Urinary bladder (tissue), 4 donors: ENCODE results near the gene HOXA13. TPM values are rescaled to one million over a fixed set of nuclear protein-coding genes. Genes with fewer than 3 reads are reported as not detected.

Source experiments
- DNase-seq: peaks from one replicate; pipeline ENCODE4 v3.0.0-alpha.2; 2015; ENCODE audit errors: extremely low spot score
- H3K27ac ChIP-seq: one replicate; pipeline ENCODE4 v1.5.1; 2013; ENCODE audit warnings: low read depth, mild to moderate bottlenecking, moderate library complexity
- H3K36me3 ChIP-seq: one replicate; pipeline ENCODE4 v1.6.1; 2013; ENCODE audit warnings: mild to moderate bottlenecking, moderate library complexity; ENCODE audit not compliant: insufficient read depth
- H3K4me1 ChIP-seq: one replicate; pipeline ENCODE4 v1.6.1; 2013; ENCODE audit warnings: mild to moderate bottlenecking, moderate library complexity; ENCODE audit not compliant: insufficient read depth
- H3K4me3 ChIP-seq: one replicate; pipeline ENCODE4 v1.5.1; 2013; ENCODE audit warnings: low read depth, low read length
- WGBS: extraction: QIAGEN DNeasy Blood & Tissue Kit; methylation state at CpG from one replicate; pipeline ENCODE4 v1.1.7; 2013; 5-methylcytosine and 5-hydroxymethylcytosine counted together
- polyA plus RNA-seq: library from polyadenylated mRNA; stranded (reverse); fragments of 200-250 nt; gene quantifications from one replicate; pipeline ENCODE4 v1.2.3, GENCODE V29; 2013
- total RNA-seq: library from RNA; depleted of rRNA; stranded (reverse); fragments of >200 nt; gene quantifications from one replicate; pipeline ENCODE4 v1.2.3, GENCODE V29; 2014
- donor health status: healthy with polysubstance abuse.
- donor health status: healthy.

The HOXA13 gene
- total and polyA plus RNA-seq, 2 donors, result 24.4 to 43.2 TPM

DNA sequence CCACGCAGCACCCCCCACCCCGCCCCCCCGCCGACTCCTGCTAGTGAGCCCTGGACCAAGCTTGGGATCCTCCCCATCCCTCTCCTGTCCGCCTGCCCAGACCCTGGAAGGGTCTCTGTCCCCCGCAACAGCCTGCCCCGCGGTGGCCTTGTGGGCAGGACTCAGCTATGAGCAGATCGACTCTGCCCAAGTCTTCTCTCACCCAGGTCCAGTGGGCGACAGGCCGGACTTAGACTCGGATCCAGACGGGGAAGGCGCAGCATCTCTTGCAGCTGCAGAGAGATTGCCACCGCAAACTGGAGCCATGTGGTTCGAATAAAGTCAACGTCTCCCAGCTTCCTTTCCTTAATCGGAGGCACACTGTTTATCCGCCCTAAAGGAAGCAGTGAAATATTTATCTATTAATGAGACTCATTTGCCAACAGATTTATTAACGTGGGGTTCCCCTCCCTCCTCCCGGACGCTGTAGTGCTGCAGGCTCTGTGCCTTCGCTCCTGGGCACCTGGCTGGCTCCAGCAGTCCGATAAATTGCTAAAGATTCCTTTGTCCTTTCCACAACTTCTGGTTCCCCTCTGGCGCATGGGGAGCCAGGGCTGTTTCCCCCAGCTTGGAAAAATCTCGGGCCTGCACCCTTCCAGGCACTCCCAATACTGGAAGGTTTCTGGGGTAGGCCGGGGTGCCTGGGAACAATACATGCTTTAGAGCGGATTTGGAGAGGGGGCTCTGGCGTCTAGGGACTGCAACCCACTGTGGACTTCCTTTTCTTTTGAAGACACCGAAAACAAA, 42.8 kb downstream of the HOXA13 start:
- no peaks in the 10 kb centered on the region for H3K4me1 ChIP-seq
- no peak for DNase-seq
- no peaks in the 10 kb centered on the region for H3K36me3 ChIP-seq
- 38% methylated on average over 30 of the region's 30 CpGs for WGBS
- H3K4me3 ChIP-seq, result peak overlapping the region; percentile 62
- no peak overlapping the region for H3K27ac ChIP-seq

DNA sequence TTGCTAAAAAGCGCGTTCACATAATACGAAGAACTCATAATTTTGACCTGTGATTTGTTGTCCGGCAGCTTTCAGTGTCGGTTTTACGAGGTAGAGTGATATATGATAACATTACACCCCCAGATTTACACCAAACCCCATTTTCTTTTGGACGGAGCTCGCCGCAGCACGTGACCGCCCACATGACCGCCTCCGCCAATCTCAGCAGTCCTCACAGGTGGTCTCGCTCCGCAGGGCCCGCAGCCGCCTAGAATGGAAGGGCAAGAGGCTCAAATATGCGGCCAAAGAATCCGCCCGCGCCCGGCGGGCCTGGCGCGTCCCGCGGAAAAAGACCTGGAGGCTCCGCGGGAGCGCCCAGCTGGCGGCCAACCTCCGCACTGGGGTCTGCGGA, 43.4 kb downstream of the HOXA13 start, which contains the start of gene HOXA7:
Gene HOXA7 (minus strand): TSS at position 168 of the 391 bp plus-strand sequence. CDS start 130 bp downstream, at position 38.
- under 1% methylated on average over 33 of the region's 33 CpGs for WGBS
- no peaks in the 10 kb centered on the region for H3K36me3 ChIP-seq
- no peak for DNase-seq
- no peaks in the 10 kb centered on the region for H3K4me1 ChIP-seq
- H3K27ac ChIP-seq, result peak within 1 kb of the TSS; percentile 88
- H3K4me3 ChIP-seq, result peak within 1 kb of the TSS; percentile 62

- H3K4me3 ChIP-seq, result peak overlapping the region; percentile 62
- H3K36me3 ChIP-seq, result no peaks in the 10 kb centered on the region
- no peak for DNase-seq
- under 1% methylated on average over 63 of the region's 63 CpGs for WGBS
- H3K27ac ChIP-seq, result peak overlapping the region; percentile 88
- H3K4me1 ChIP-seq, result no peaks in the 10 kb centered on the region
Measured at GRCh38 chr7:27155816-27156507, 43.9 kb downstream of the HOXA13 start.

GRCh38 chr7:27154901-27155815, 44.7 kb downstream of the HOXA13 start:
- 69% methylated on average over 48 of the region's 48 CpGs for WGBS
- Histone ChIP-seq H3K36me3 (no peaks in the 10 kb centered on the region), H3K27ac (no peak overlapping the region), H3K4me1 (no peaks in the 10 kb centered on the region), H3K4me3 (peak overlapping the region; percentile 62)
- no peak for DNase-seq

DNA sequence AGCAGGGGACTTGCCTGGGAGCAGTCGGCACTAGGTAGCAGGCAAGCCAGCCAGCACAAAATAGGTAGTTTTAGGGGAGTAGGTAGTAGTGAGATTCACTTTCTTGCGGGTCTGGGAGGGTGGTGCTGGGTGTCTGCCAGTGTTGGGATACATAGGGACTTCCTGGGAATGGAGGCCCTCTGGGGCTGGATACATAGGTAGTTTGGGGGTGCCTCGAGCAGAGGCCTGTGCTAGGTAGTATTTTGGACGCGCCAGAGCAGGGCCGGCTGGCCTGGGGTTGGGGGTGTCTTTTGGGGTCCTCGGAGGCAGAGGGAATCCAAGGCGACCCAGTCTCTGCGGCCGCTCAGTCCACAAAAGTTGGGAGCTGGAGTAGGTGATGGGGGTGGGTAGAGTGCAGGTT, 45.5 kb downstream of the HOXA13 start:
- Histone ChIP-seq H3K36me3 (no peaks in the 10 kb centered on the region), H3K4me1 (no peaks in the 10 kb centered on the region), H3K27ac (no peak overlapping the region), H3K4me3 (no peak overlapping the region)
- WGBS, result 93% methylated on average over 10 of the region's 10 CpGs
- no peak for DNase-seq

DNA sequence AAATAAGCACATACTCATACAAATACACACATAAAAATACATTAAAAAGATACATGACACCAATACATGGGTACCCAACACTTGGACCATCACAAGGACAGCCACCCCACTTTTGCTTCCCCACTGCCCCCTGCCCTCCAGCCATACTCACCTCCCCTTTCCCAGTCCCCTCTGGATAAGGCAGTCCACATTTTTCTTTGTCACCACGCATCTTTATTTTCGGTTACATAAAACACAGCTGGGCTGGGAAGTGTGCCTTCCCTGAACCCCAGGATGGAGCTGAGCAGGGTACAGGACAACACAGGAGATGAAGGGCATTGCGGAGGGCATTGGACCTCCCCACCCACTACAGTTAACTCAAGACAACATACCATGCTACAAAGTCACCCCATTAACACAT, 46.4 kb downstream of the HOXA13 start:
- no peak for DNase-seq

GRCh38 chr7:27152816-27153442, 47.0 kb downstream of the HOXA13 start:
- H3K36me3 ChIP-seq, result no peaks in the 10 kb centered on the region
- peak overlapping the region; percentile 56 for H3K4me3 ChIP-seq
- 46% methylated on average over 22 of the region's 22 CpGs for WGBS
- peak overlapping the region; percentile 93 for H3K27ac ChIP-seq
- DNase-seq, result no peak
- no peaks in the 10 kb centered on the region for H3K4me1 ChIP-seq

More for the DNA sequence above, 46.4 kb downstream of the HOXA13 start:
- H3K4me3 ChIP-seq, result no peak overlapping the region
- 95% methylated on average over 3 of the region's 3 CpGs for WGBS
- H3K27ac ChIP-seq, result no peak overlapping the region
- no peaks in the 10 kb centered on the region for H3K36me3 ChIP-seq
- no peaks in the 10 kb centered on the region for H3K4me1 ChIP-seq

DNA sequence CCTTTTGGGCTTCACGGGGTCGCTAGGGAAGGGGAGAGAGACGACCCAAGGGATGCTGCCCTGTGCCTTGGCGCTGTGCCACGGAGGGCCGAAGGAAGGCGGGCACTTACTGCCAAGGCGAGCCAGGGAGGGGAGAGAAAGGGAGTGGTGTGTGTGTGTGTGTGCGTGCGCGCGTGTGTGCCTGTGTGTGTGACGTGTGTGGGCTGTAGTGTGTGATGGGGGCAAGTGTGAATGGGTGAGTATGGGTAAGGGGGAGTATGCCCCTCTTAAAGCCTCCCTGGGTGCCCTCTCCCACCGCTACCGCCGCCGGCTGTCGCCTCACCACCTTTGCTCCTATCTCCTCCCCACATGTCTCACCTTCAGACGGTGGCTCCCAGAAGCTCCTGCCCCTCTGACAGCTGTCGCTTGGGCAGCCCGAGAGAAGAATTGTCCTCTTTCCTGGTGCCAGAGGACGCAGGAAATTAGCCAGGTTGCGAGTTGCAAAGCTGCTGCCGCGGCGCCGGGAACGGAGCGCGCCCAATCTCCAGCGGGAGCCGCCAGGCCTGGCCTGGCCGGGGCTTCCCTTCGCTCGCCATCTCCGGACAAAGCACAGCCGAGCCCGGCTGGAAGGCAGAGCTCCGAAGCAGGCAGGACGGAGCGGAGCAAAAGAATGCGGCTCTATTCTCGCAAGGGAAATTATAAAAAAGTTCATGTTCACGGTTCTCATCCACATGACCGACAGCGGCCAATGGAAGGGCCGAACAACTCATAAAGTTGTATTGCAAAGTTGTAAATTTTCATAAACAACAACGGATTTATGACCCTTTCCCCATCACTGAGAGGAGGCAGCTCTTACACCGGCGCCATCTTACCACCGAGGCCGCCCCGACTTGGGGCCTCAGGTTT, 47.7 kb downstream of the HOXA13 start, which contains the start of gene HOXA3:
Gene HOXA3 (minus strand): TSS at position 653 of the 885 bp plus-strand sequence. CDS start 41,943 bp downstream, outside the sequence.
- peak within 1 kb of the TSS; percentile 56 for H3K4me3 ChIP-seq
- peak within 1 kb of the TSS; percentile 94 for H3K27ac ChIP-seq
- H3K4me1 ChIP-seq, result no peaks in the 10 kb centered on the region

DNA sequence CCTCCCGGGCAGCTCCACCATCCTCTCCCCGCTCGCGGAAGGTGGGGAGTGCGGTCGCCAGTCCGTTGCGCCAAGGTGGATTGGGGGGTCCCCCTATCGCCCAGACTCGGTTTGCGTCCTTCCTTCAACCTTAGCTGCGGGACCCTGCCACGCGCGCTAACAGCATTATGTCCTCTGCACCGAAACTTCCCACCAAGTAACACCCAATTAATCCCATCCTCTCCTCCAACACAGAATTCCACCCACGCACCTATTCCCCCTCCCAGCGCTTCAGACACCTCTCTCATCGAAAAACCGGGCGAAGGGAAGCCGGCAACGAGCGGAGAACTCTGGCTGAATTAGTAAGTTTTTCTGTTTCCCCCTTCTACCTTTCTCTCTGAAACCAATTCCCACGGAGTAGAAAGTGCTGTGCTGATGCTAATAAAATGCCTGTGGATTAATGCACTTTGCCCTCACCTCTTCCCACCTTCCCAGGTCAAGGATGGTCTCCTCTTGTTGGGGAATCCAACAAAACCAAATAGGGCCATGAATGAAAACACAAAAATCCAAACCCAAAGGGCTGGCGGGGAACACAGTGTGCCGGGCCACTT, 48.5 kb downstream of the HOXA13 start:
- H3K36me3 ChIP-seq, result no peaks in the 10 kb centered on the region
- DNase-seq, result no peak
- no peaks in the 10 kb centered on the region for H3K4me1 ChIP-seq
- peak overlapping the region; percentile 56 for H3K4me3 ChIP-seq
- H3K27ac ChIP-seq, result peak overlapping the region; percentile 94
- 1% methylated on average over 27 of the region's 27 CpGs for WGBS

More for the DNA sequence above, 47.7 kb downstream of the HOXA13 start, which contains the start of gene HOXA3:
- H3K36me3 ChIP-seq, result no peaks in the 10 kb centered on the region
- 2% methylated on average over 53 of the region's 53 CpGs for WGBS
- DNase-seq, result no peak

DNA sequence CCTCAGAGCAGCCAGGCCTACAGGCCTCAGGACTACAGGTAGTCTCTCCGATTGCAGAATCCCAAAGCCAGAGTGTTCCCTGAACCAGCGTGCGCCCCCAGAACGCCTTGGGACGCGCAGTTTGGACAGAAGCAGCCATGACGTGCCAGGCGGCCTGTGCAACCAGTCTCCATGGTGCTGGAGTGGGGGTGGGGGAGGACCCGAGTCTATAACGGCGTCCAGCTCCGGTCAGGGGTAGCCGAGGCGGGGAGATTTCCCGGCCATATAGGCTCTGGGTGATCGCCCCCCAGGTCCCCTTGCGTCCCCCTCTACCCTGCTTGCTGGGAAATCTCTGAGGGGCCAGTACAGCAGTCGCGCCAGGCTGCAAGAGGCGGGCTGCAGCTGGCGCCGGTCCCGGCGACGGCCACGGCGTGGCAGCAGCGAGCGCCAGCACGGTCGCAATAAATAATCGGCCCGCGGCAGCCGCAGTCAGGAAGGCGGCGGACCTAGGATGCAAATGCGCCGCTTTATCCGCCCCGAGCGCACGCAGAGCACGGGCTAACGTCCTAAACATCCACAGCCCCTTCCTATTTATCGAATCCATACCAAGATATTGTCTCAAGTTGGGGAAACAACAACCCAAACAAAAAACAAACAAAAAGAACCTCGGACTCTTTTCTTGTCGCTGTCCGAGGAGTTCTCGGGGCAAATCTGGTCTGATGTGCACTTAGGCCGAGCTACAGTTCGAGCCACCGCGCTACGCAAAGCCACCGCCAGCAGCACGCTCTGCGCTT, 49.1 kb downstream of the HOXA13 start:
- Histone ChIP-seq H3K36me3 (no peaks in the 10 kb centered on the region), H3K27ac (peak overlapping the region; percentile 94), H3K4me3 (peak overlapping the region; percentile 56), H3K4me1 (no peaks in the 10 kb centered on the region)
- DNase-seq, result no peak
- under 1% methylated on average over 58 of the region's 58 CpGs for WGBS

DNA sequence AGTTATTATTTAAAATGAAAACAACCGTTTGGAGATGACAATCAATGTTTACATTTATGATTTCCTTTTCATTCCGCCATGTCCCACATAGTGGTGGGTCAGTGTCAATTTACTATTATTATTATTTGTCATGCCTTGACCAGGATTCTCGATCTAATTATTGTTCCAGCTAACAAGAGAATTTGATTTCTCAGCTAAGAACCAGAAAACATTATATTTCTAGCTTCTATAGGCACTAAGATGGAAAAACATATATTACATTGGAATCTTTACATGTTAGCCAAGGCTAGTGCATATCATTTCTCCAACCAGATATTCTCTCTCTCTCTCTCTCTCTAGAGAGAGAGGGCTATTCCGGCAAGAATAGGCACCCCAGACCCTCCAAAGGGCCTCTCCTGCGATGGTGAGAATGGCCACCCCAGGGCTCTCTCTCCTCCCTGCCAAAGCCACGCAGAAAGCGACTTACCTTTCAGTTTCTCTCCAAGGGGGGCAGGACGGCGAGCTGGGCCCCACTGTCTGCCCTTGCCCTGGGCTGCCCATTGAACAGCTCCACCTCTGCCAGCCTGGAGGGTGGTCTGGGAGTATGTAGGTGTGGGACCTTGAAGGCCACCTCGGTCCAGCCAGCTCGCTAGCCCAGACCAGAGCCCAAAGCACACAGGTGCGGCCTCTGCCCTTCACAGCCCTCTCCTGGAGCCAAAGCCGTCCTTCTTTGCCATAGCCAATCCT, 49.9 kb downstream of the HOXA13 start:
- Histone ChIP-seq H3K4me3 (peak overlapping the region; percentile 56), H3K27ac (peak overlapping the region; percentile 61), H3K36me3 (no peaks in the 10 kb centered on the region), H3K4me1 (no peaks in the 10 kb centered on the region)
- no peak for DNase-seq
- 28% methylated on average over 13 of the region's 13 CpGs for WGBS
